ENCODE results near the gene RNU2-1.
"Not testable (repeated sequence)": the region's sequence is repeated elsewhere in the genome, so short reads cannot be mapped to it uniquely, and the experiment has no call there.

Gene RNU2-1

DNA sequence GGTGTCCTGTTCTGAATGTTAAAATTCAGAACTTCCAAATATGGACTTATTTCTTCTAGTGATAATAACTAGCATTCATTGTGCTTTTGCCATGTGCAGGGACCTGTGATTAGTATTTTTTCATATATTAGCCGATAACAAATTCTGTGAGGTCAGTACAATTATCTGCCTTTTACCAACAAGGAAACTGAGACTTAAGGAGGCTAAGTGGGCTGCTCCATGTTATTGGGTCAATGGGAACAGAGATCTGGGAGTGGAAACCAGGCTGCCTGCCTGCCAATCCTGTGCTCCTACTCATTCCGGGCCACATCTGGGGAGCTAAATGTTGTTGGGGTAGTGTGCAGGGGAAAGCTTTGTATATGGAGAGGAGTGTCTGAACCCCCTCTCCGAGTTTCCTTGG, 18.4 kb downstream of the RNU2-1 start:
- DNase-seq, result no peak

- DNase-seq, result no peak
These were observed 20.2 kb downstream of the RNU2-1 start for GRCh38 chr17:43213545-43213944.

- DNase-seq, result no peak
These were observed 20.9 kb downstream of the RNU2-1 start for GRCh38 chr17:43212641-43213490.

- DNase-seq, result peak; percentile 66
These were observed 22.0 kb downstream of the RNU2-1 start, which contains the start of gene TMEM106A for GRCh38 chr17:43211480-43212402. Gene TMEM106A (plus strand): TSS chr17:43211875. CDS start chr17:43213042, 1,167 bp downstream.

DNA sequence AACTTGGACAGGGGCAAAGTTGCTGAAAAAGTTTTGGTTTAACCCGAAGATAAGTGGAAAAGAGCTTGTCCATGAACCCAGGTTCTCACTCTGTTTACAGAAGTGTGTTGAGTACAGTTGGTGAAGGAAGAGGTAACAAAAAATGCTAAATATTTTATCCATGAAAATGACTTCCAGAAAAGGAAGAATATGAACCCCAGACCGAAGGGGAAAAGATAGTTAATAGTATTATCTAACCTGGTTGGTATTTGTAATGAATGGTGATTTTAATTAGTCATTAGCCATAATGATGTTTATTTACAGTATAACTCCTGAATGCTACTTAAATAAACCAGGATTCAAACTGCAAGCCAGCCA, 22.7 kb downstream of the RNU2-1 start:
- no peak for DNase-seq

DNA sequence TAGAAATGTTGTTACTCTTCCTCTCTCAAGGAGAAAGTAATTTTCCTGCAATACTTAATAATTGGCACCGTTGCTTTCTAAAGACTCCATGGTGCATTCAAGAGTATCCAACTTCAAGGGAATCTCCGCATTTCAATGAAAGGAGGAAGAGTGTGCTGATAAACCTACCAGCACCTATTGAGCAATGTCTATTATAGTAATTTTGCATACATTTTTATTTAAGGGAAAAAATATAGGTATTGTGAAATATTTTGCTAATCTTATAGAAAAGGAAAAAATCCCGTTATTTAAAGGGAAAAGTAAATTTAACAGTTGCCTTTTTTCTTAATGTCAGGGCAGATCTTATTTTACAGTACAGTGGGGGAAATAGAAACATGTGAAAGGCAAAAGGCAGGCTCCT, 23.2 kb downstream of the RNU2-1 start:
- no peak for DNase-seq

- not testable (repeated sequence) for DNase-seq
These were observed 30.8 kb downstream of the RNU2-1 start for GRCh38 chr17:43203013-43203412.

DNA sequence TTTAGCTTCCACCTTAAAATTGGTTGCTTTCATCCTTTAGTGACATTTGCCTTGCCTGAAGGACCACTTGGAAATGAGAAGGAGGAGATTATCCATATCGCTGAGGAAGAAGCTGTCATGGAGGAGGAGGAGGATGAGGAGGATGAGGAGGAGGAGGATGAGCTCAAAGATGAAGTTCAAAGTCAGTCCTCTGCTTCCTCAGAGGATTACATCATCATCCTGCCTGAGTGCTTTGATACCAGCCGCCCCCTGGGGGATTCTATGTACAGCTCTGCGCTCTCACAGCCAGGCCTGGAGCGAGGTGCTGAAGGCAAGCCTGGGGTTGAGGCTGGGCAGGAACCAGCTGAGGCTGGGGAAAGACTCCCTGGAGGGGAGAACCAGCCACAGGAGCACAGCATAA, 33.6 kb downstream of the RNU2-1 start:
- no peak for DNase-seq

GRCh38 chr17:43199633-43200032, 34.1 kb downstream of the RNU2-1 start:
- no peak for DNase-seq

DNA sequence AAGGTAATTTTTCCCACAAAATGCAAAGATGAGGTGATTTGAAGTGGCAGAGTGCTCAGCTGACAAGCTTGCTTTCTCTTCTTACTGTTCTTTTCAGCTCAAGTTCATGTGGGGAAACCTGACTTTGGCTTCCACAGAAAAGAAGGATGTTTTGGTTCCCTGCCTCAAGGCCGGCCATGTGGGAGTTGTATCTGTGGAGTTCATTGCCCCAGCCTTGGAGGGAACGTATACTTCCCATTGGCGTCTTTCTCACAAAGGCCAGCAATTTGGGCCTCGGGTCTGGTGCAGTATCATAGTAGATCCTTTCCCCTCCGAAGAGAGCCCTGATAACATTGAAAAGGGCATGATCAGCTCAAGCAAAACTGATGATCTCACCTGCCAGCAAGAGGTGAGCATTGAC, 40.5 kb downstream of the RNU2-1 start:
- no peak for DNase-seq

DNA sequence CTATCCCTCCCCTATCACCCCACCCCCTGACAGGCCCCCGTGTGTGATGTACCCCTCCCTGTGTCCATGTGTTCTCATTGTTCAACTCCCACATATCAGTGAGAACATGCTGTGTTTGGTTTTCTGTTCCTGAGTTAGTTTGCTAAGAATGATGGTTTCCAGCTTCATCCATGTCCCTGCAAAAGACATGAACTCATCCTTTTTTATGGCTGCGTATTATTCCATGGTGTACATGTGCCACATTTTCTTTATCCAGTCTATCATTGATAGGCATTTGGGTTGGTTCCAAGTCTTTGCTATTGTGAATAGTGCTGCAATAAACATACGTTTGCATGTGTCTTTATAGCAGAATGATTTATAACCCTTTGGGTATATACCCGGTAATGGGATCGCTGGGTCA, 47.1 kb downstream of the RNU2-1 start:
- not testable (repeated sequence) for DNase-seq

GRCh38 chr17:43183921-43184320, 49.9 kb downstream of the RNU2-1 start:
- DNase-seq, result no peak

Measured in T-helper 9 cell (primary cell).